Measurements from ENCODE around the gene HUWE1.
A peak's percentile ranks its signal among the peaks of the same experiment; 100 is the strongest.

The HUWE1 gene

DNA sequence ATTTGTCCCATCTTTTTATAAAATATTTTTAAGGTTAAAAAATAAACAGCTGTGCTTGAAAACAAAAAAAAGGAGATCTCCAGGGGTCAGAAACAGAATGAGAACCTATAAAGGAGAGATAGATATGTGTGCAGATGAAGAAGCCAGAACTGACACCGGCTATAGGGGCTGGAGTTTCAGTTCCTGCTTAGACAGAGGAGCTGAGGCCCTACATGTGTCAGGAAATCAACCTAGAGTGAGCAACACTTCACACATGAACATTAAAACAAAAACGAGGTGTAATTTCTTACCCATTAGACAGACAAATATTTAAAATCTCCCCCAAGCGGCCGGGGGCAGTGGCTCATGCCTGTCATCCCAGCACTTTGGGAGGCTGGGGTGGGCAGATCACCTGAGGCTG is 17.8 kb upstream of the HUWE1 start:
- H3K27me3 ChIP-seq (ENCODE audit: insufficient read depth, low read length, poor library complexity), result no peaks in the 10 kb centered on the region
- no peaks in the 10 kb centered on the region for H3K79me1 ChIP-seq (ENCODE audit: low read length)
- no peak overlapping the region for H2BK5ac ChIP-seq (ENCODE audit: low read length)
- no peak overlapping the region for H3K56ac ChIP-seq (ENCODE audit: low read length)
- no peak overlapping the region for H3K4ac ChIP-seq (ENCODE audit: low read depth, low read length)
- no peak overlapping the region for H3K9ac ChIP-seq (ENCODE audit: low read length)
- no peak overlapping the region for H2BK15ac ChIP-seq (replicated peaks; ENCODE audit: low read depth)
- H3K4me3 ChIP-seq (ENCODE audit: low read length), result no peak overlapping the region
- no peak overlapping the region for H3K23ac ChIP-seq (ENCODE audit: low read length)
- no peak overlapping the region for H4K8ac ChIP-seq (ENCODE audit: low read depth, low read length)
- no peak overlapping the region for H3K27ac ChIP-seq (ENCODE audit: low read depth, low read length)
- H3K36me3 ChIP-seq (ENCODE audit: control insufficient read depth, insufficient read depth, low read length), result no peaks in the 10 kb centered on the region
- no peaks in the 10 kb centered on the region for H3K79me2 ChIP-seq (ENCODE audit: control insufficient read depth, insufficient read depth, low read length)
- H3K4me2 ChIP-seq (ENCODE audit: low read length), result no peak overlapping the region
- H3K4me1 ChIP-seq (ENCODE audit: control insufficient read depth, low read depth, low read length), result no peaks in the 10 kb centered on the region
- DNase-seq, result no peak
- WGBS (ENCODE audit: extremely low coverage, insufficient coverage, low lambda C conversion rate), result no CpG with 5 or more reads among the region's 4 CpGs
- no peak overlapping the region for H4K5ac ChIP-seq (ENCODE audit: low read length)
- H3K18ac ChIP-seq (ENCODE audit: low read length), result no peak overlapping the region
- H2AK5ac ChIP-seq (ENCODE audit: low read length), result no peak overlapping the region
- H2BK120ac ChIP-seq (ENCODE audit: low read depth, low read length), result no peak overlapping the region

- no CpG with 5 or more reads among the region's 10 CpGs for WGBS (ENCODE audit: extremely low coverage, insufficient coverage, low lambda C conversion rate)
- Histone ChIP-seq H2BK5ac (ENCODE audit: low read length) (no peak overlapping the region), H2AK5ac (ENCODE audit: low read length) (no peak overlapping the region), H3K4me1 (ENCODE audit: control insufficient read depth, low read depth, low read length) (no peaks in the 10 kb centered on the region), H3K4ac (ENCODE audit: low read depth, low read length) (no peak overlapping the region), H3K27ac (ENCODE audit: low read depth, low read length) (no peak overlapping the region), H3K36me3 (ENCODE audit: control insufficient read depth, insufficient read depth, low read length) (no peaks in the 10 kb centered on the region), H3K27me3 (ENCODE audit: insufficient read depth, low read length, poor library complexity) (no peaks in the 10 kb centered on the region), H4K8ac (ENCODE audit: low read depth, low read length) (no peak overlapping the region), H2BK15ac (replicated peaks; ENCODE audit: low read depth) (no peak overlapping the region), H3K4me3 (ENCODE audit: low read length) (no peak overlapping the region), H4K5ac (ENCODE audit: low read length) (no peak overlapping the region), H3K4me2 (ENCODE audit: low read length) (no peak overlapping the region), H2BK120ac (ENCODE audit: low read depth, low read length) (no peak overlapping the region), H3K79me1 (ENCODE audit: low read length) (no peaks in the 10 kb centered on the region), H3K56ac (ENCODE audit: low read length) (no peak overlapping the region), H3K9ac (ENCODE audit: low read length) (no peak overlapping the region), H3K79me2 (ENCODE audit: control insufficient read depth, insufficient read depth, low read length) (no peaks in the 10 kb centered on the region), H3K23ac (ENCODE audit: low read length) (no peak overlapping the region), H3K18ac (ENCODE audit: low read length) (no peak overlapping the region)
- DNase-seq, result no peak
These were observed 9.5 kb upstream of the HUWE1 start for GRCh38 chrX:53695946-53696549.

- no CpG with 5 or more reads among the region's 1 CpG for WGBS (ENCODE audit: extremely low coverage, insufficient coverage, low lambda C conversion rate)
- no peaks in the 10 kb centered on the region for H3K79me1 ChIP-seq (ENCODE audit: low read length)
- no peak overlapping the region for H2BK5ac ChIP-seq (ENCODE audit: low read length)
- no peak overlapping the region for H3K4me2 ChIP-seq (ENCODE audit: low read length)
- H4K5ac ChIP-seq (ENCODE audit: low read length), result no peak overlapping the region
- no peak overlapping the region for H2AK5ac ChIP-seq (ENCODE audit: low read length)
- H4K8ac ChIP-seq (ENCODE audit: low read depth, low read length), result no peak overlapping the region
- H3K36me3 ChIP-seq (ENCODE audit: control insufficient read depth, insufficient read depth, low read length), result no peaks in the 10 kb centered on the region
- H2BK120ac ChIP-seq (ENCODE audit: low read depth, low read length), result no peak overlapping the region
- H3K4me3 ChIP-seq (ENCODE audit: low read length), result no peak overlapping the region
- no peak overlapping the region for H3K9ac ChIP-seq (ENCODE audit: low read length)
- no peak overlapping the region for H3K4ac ChIP-seq (ENCODE audit: low read depth, low read length)
- H3K27ac ChIP-seq (ENCODE audit: low read depth, low read length), result no peak overlapping the region
- no peak overlapping the region for H3K23ac ChIP-seq (ENCODE audit: low read length)
- no peak for DNase-seq
- no peaks in the 10 kb centered on the region for H3K4me1 ChIP-seq (ENCODE audit: control insufficient read depth, low read depth, low read length)
- H3K18ac ChIP-seq (ENCODE audit: low read length), result no peak overlapping the region
- H2BK15ac ChIP-seq (replicated peaks; ENCODE audit: low read depth), result no peak overlapping the region
- no peak overlapping the region for H3K56ac ChIP-seq (ENCODE audit: low read length)
- H3K27me3 ChIP-seq (ENCODE audit: insufficient read depth, low read length, poor library complexity), result no peaks in the 10 kb centered on the region
- H3K79me2 ChIP-seq (ENCODE audit: control insufficient read depth, insufficient read depth, low read length), result no peaks in the 10 kb centered on the region
These were observed 8.1 kb upstream of the HUWE1 start for GRCh38 chrX:53694642-53695041.

GRCh38 chrX:53688300-53688699 is 1.8 kb upstream of the HUWE1 start:
- no peak overlapping the region for H3K4ac ChIP-seq (ENCODE audit: low read depth, low read length)
- H2BK5ac ChIP-seq (ENCODE audit: low read length), result no peak overlapping the region
- H3K23ac ChIP-seq (ENCODE audit: low read length), result no peak overlapping the region
- H3K56ac ChIP-seq (ENCODE audit: low read length), result no peak overlapping the region
- H2AK5ac ChIP-seq (ENCODE audit: low read length), result no peak overlapping the region
- no CpG with 5 or more reads among the region's 7 CpGs for WGBS (ENCODE audit: extremely low coverage, insufficient coverage, low lambda C conversion rate)
- no peak overlapping the region for H3K18ac ChIP-seq (ENCODE audit: low read length)
- no peaks in the 10 kb centered on the region for H3K79me1 ChIP-seq (ENCODE audit: low read length)
- no peak overlapping the region for H2BK15ac ChIP-seq (replicated peaks; ENCODE audit: low read depth)
- no peak overlapping the region for H4K8ac ChIP-seq (ENCODE audit: low read depth, low read length)
- H3K36me3 ChIP-seq (ENCODE audit: control insufficient read depth, insufficient read depth, low read length), result no peaks in the 10 kb centered on the region
- no peak overlapping the region for H4K5ac ChIP-seq (ENCODE audit: low read length)
- no peaks in the 10 kb centered on the region for H3K4me1 ChIP-seq (ENCODE audit: control insufficient read depth, low read depth, low read length)
- no peak overlapping the region for H3K27ac ChIP-seq (ENCODE audit: low read depth, low read length)
- no peak for DNase-seq
- no peaks in the 10 kb centered on the region for H3K27me3 ChIP-seq (ENCODE audit: insufficient read depth, low read length, poor library complexity)
- H3K9ac ChIP-seq (ENCODE audit: low read length), result no peak overlapping the region
- H2BK120ac ChIP-seq (ENCODE audit: low read depth, low read length), result no peak overlapping the region
- H3K4me3 ChIP-seq (ENCODE audit: low read length), result no peak overlapping the region
- H3K4me2 ChIP-seq (ENCODE audit: low read length), result no peak overlapping the region
- peaks cover 6% of the 10 kb centered on the region for H3K79me2 ChIP-seq (ENCODE audit: control insufficient read depth, insufficient read depth, low read length)

- H3K4ac ChIP-seq (ENCODE audit: low read depth, low read length), result no peak overlapping the region
- peak overlapping the region; percentile 98 for H3K18ac ChIP-seq (ENCODE audit: low read length)
- WGBS (ENCODE audit: extremely low coverage, insufficient coverage, low lambda C conversion rate), result no CpG with 5 or more reads among the region's 4 CpGs
- H3K4me3 ChIP-seq (ENCODE audit: low read length), result peak overlapping the region; percentile 79
- no peak overlapping the region for H4K5ac ChIP-seq (ENCODE audit: low read length)
- H3K27me3 ChIP-seq (ENCODE audit: insufficient read depth, low read length, poor library complexity), result no peaks in the 10 kb centered on the region
- H3K27ac ChIP-seq (ENCODE audit: low read depth, low read length), result peak overlapping the region; percentile 98
- H2AK5ac ChIP-seq (ENCODE audit: low read length), result no peak overlapping the region
- H3K36me3 ChIP-seq (ENCODE audit: control insufficient read depth, insufficient read depth, low read length), result peaks cover 1% of the 10 kb centered on the region
- no peak overlapping the region for H3K23ac ChIP-seq (ENCODE audit: low read length)
- H2BK120ac ChIP-seq (ENCODE audit: low read depth, low read length), result no peak overlapping the region
- no peak overlapping the region for H2BK15ac ChIP-seq (replicated peaks; ENCODE audit: low read depth)
- H3K4me2 ChIP-seq (ENCODE audit: low read length), result no peak overlapping the region
- no peaks in the 10 kb centered on the region for H3K79me1 ChIP-seq (ENCODE audit: low read length)
- no peak overlapping the region for H2BK5ac ChIP-seq (ENCODE audit: low read length)
- no peak overlapping the region for H4K8ac ChIP-seq (ENCODE audit: low read depth, low read length)
- peak overlapping the region; percentile 85 for H3K56ac ChIP-seq (ENCODE audit: low read length)
- peak overlapping the region; percentile 84 for H3K9ac ChIP-seq (ENCODE audit: low read length)
- no peak for DNase-seq
- H3K79me2 ChIP-seq (ENCODE audit: control insufficient read depth, insufficient read depth, low read length), result peaks cover 27% of the 10 kb centered on the region
- H3K4me1 ChIP-seq (ENCODE audit: control insufficient read depth, low read depth, low read length), result no peaks in the 10 kb centered on the region
These were observed 808 bp downstream of the HUWE1 start for GRCh38 chrX:53685711-53686110.
